MM.1S (cell line): ENCODE measurements around the gene SEMA4A.

Experiments
- CTCF ChIP-seq: fragments of 300-600 bp; sonication (generic); IDR thresholded peaks from 2 replicates; pipeline ENCODE4 v1.5.1; 2016; ENCODE audit warnings: antibody characterized with exemption, low read length, mixed read lengths
- EZH2 ChIP-seq: fragments of 300-600 bp; sonication (generic); optimal IDR thresholded peaks from 2 replicates; pipeline ENCODE3; 2017; ENCODE audit warnings: low read depth, mild to moderate bottlenecking, antibody characterized with exemption, low read length, mixed read lengths
- EZH2phosphoT487 ChIP-seq: fragments of 300-600 bp; sonication (generic); IDR thresholded peaks from 2 replicates; pipeline ENCODE4 v1.6.1; 2018; ENCODE audit warnings: antibody characterized with exemption, low read length

- TF ChIP-seq CTCF (no peak), EZH2phosphoT487 (no peak), EZH2 (no peak)
Observed at GRCh38 chr1:156191292-156191964, 38.0 kb downstream of the SEMA4A start.
